H1 (cell line): Measurements from ENCODE around the gene FECH. TPM values are rescaled to one million over a fixed set of nuclear protein-coding genes. Genes with fewer than 3 reads are reported as not detected.
"Not testable (repeated sequence)": the region's sequence is repeated elsewhere in the genome, so short reads cannot be mapped to it uniquely, and the experiment has no call there.

Source experiments
- CTCF ChIA-PET: fragments of 300-600 bp; sonication (Branson Sonifier 250); formaldehyde crosslinking; loops from one replicate; lab custom pipeline; 2021; ENCODE audit not compliant: partially characterized antibody; lab: Charles Lee
- POLR2A ChIA-PET: fragments of 300-600 bp; sonication (Branson Sonifier 250); formaldehyde crosslinking; loops from one replicate; lab custom pipeline; 2021; ENCODE audit warnings: inconsistent platforms; ENCODE audit not compliant: partially characterized antibody; lab: Charles Lee
- DNase-seq, 2 experiments: peaks; one replicate each; pipeline versions ENCODE4 v3.0.0 to v3.0.0-alpha.2; 2010 to 2022; ENCODE audit warnings: low spot score in 2 of 2, low read depth in 1 of 2, mixed read lengths in 1 of 2
- FAIRE-seq: peaks from 2 replicates; lab custom pipeline; 2011; peaks lifted over from hg19 to GRCh38; lab: Jason Lieb, UNC
- H2AFZ ChIP-seq: 2 replicates; pipeline ENCODE4 v1.8.1; 2012; ENCODE audit warnings: low read length, inconsistent platforms
- H2AK5ac ChIP-seq: 2 replicates; pipeline ENCODE4 v1.6.1; 2013; ENCODE audit warnings: low read depth, low read length
- H2BK120ac ChIP-seq: replicated peaks from 2 replicates; pipeline ENCODE3; 2013; ENCODE audit warnings: low read depth, low read length, inconsistent platforms
- H2BK12ac ChIP-seq: 2 replicates; pipeline ENCODE4 v1.6.1; 2013; ENCODE audit warnings: low read depth, low read length
- H2BK15ac ChIP-seq: 2 replicates; pipeline ENCODE4 v1.6.1; 2013; ENCODE audit warnings: low read length
- H2BK20ac ChIP-seq: 2 replicates; pipeline ENCODE4 v1.6.1; 2013; ENCODE audit warnings: low read length
- H2BK5ac ChIP-seq: 2 replicates; pipeline ENCODE4 v1.6.1; 2013; ENCODE audit warnings: low read depth, low read length
- H3K14ac ChIP-seq: 2 replicates; pipeline ENCODE4 v1.6.1; 2013; ENCODE audit warnings: inconsistent platforms; ENCODE audit not compliant: insufficient read length
- H3K18ac ChIP-seq: 2 replicates; pipeline ENCODE4 v1.6.1; 2013; ENCODE audit warnings: low read length; ENCODE audit errors: extremely low read depth
- H3K23ac ChIP-seq: 2 replicates; pipeline ENCODE4 v1.6.1; 2013; ENCODE audit warnings: inconsistent platforms; ENCODE audit not compliant: insufficient read length
- H3K23me2 ChIP-seq: 2 replicates; pipeline ENCODE4 v1.6.1; 2013; ENCODE audit warnings: low read depth, low read length
- H3K27ac ChIP-seq: 2 replicates; pipeline ENCODE4 v1.6.1; 2011; ENCODE audit warnings: low read depth, low read length, inconsistent platforms
- H3K27me3 ChIP-seq, 4 experiments: replicated peaks in 1 of 4; 1 replicate in 1 of 4; 2 replicates in 3 of 4; pipeline versions ENCODE4 v1.6.1 to v1.8.1; 2011 to 2013; ENCODE audit warnings: low read length in 3 of 4, mild to moderate bottlenecking in 3 of 4, inconsistent platforms in 2 of 4, mixed read lengths in 2 of 4, moderate library complexity in 1 of 4; ENCODE audit not compliant: control insufficient read depth in 3 of 4, insufficient read depth in 3 of 4; ENCODE audit errors: extremely low read depth in 1 of 4
- H3K36me3 ChIP-seq, 4 experiments: 2 replicates each; pipeline versions ENCODE4 v1.6.1 to v1.8.1; 2011 to 2013; ENCODE audit warnings: mild to moderate bottlenecking in 4 of 4, low read length in 3 of 4, moderate library complexity in 2 of 4, control low read depth in 1 of 4, inconsistent platforms in 1 of 4; ENCODE audit not compliant: insufficient read depth in 4 of 4, control insufficient read depth in 2 of 4
- H3K4ac ChIP-seq: replicated peaks from 2 replicates; pipeline ENCODE3; 2013; ENCODE audit warnings: low read length, low read depth, mixed read lengths, inconsistent platforms; ENCODE audit not compliant: insufficient read length
- H3K4me1 ChIP-seq, 4 experiments: replicated peaks in 1 of 4; 1 replicate in 1 of 4; 2 replicates in 3 of 4; pipeline versions ENCODE4 v1.6.1 to v1.8.1; 2011 to 2013; ENCODE audit warnings: low read length in 3 of 4, inconsistent platforms in 2 of 4, mixed read lengths in 1 of 4; ENCODE audit not compliant: insufficient read depth in 4 of 4, control insufficient read depth in 3 of 4
- H3K4me2 ChIP-seq, 2 experiments: 2 replicates each; pipeline versions ENCODE4 v1.6.1 to v1.8.1; 2011 to 2013; ENCODE audit warnings: low read depth in 2 of 2, low read length in 2 of 2, control low read depth in 1 of 2, inconsistent platforms in 1 of 2, mild to moderate bottlenecking in 1 of 2; ENCODE audit not compliant: insufficient read depth in 1 of 2
- H3K4me3 ChIP-seq, 4 experiments: fragments of 200-600, 300-600 bp in 1 of 4; sonication (generic), shearing (Covaris generic), sonication (Bioruptor Twin) in 1 of 4; 2 replicates each; pipeline versions ENCODE4 v1.5.1 to v1.8.1; 2011 to 2016; ENCODE audit warnings: low read length in 4 of 4, low read depth in 3 of 4, control low read depth in 2 of 4, inconsistent platforms in 2 of 4, mild to moderate bottlenecking in 2 of 4, mixed read lengths in 1 of 4, moderate library complexity in 1 of 4; ENCODE audit not compliant: insufficient read depth in 2 of 4; ENCODE audit errors: extremely low read depth in 1 of 4
- H3K56ac ChIP-seq: replicated peaks from 2 replicates; pipeline ENCODE3; 2013; ENCODE audit warnings: low read depth, mild to moderate bottlenecking, mixed read lengths, low read length, inconsistent platforms; ENCODE audit not compliant: insufficient read length
- H3K79me1 ChIP-seq: 2 replicates; pipeline ENCODE4 v1.6.1; 2013; ENCODE audit warnings: low read depth, low read length, control low read depth
- H3K79me2 ChIP-seq, 2 experiments: 2 replicates each; pipeline versions ENCODE4 v1.6.1 to v1.8.1; 2012 to 2013; ENCODE audit warnings: low read length in 2 of 2, mild to moderate bottlenecking in 2 of 2, inconsistent platforms in 1 of 2; ENCODE audit not compliant: insufficient read depth in 2 of 2, control insufficient read depth in 1 of 2
- H3K9ac ChIP-seq, 4 experiments: replicated peaks in 1 of 4; 1 replicate in 1 of 4; 2 replicates in 3 of 4; pipeline versions ENCODE4 v1.6.1 to v1.8.1; 2011 to 2013; ENCODE audit warnings: low read depth in 3 of 4, low read length in 3 of 4, control low read depth in 2 of 4, mild to moderate bottlenecking in 2 of 4, moderate library complexity in 2 of 4, inconsistent platforms in 1 of 4; ENCODE audit errors: extremely low read depth in 1 of 4
- H3K9me3 ChIP-seq, 2 experiments: 2 replicates each; pipeline versions ENCODE4 v1.6.1 to v1.8.1; 2012 to 2013; ENCODE audit warnings: mild to moderate bottlenecking in 2 of 2, moderate library complexity in 2 of 2, control low read depth in 1 of 2, inconsistent platforms in 1 of 2, low read depth in 1 of 2, low read length in 1 of 2, mixed read lengths in 1 of 2; ENCODE audit not compliant: insufficient read depth in 2 of 2
- H4K20me1 ChIP-seq, 2 experiments: replicated peaks in 1 of 2; 2 replicates each; pipeline versions ENCODE3 to v1.8.1; 2011 to 2013; ENCODE audit warnings: inconsistent platforms in 2 of 2, low read length in 2 of 2, mild to moderate bottlenecking in 1 of 2; ENCODE audit not compliant: insufficient read depth in 2 of 2, control insufficient read depth in 1 of 2
- H4K5ac ChIP-seq: 2 replicates; pipeline ENCODE4 v1.6.1; 2013; ENCODE audit warnings: low read length, low read depth, mixed read lengths, inconsistent platforms; ENCODE audit not compliant: insufficient read length
- H4K8ac ChIP-seq: 2 replicates; pipeline ENCODE4 v1.8.0; 2013; ENCODE audit warnings: mild to moderate bottlenecking, moderate library complexity, low read length, inconsistent platforms; ENCODE audit not compliant: insufficient read depth; ENCODE audit errors: extremely low read depth
- H4K91ac ChIP-seq: replicated peaks from 2 replicates; pipeline ENCODE3; 2013; ENCODE audit warnings: low read length, mixed read lengths, inconsistent platforms; ENCODE audit not compliant: insufficient read length
- CEBPB ChIP-seq: IDR thresholded peaks from 2 replicates; pipeline ENCODE4 v1.6.1; 2012; ENCODE audit warnings: low read depth, low read length
- SIX5 ChIP-seq: IDR thresholded peaks from 2 replicates; pipeline ENCODE4 v1.6.1; 2011; ENCODE audit warnings: mild to moderate bottlenecking, low read depth, low read length
- WGBS, 2 experiments: shearing (Covaris generic) in 1 of 2; methylation state at CpG; one replicate each; pipeline versions ENCODE4 v1.1.6 to v1.1.7; 2013 to 2015; ENCODE audit warnings: low lambda C conversion rate in 2 of 2, mixed read lengths in 2 of 2, inconsistent platforms in 1 of 2, low coverage in 1 of 2, missing lambda C conversion rate in 1 of 2; ENCODE audit not compliant: insufficient replicate concordance in 2 of 2, insufficient coverage in 1 of 2, insufficient read length in 1 of 2; ENCODE audit errors: extremely low coverage in 1 of 2, missing lambda C conversion rate in 1 of 2; 5-methylcytosine and 5-hydroxymethylcytosine counted together
- polyA plus RNA-seq, 7 experiments: library from polyadenylated mRNA; depleted of rRNA in 3 of 7; stranded (reverse) in 5 of 7; unstranded in 2 of 7; fragments of >200 nt in 5 of 7; fragments of 200-250 nt in 2 of 7; gene quantifications; 1 replicate in 5 of 7; 2 replicates in 1 of 7; 4 replicates in 1 of 7; pipeline versions ENCODE4 v1.2.1 to v1.2.3, GENCODE V29; 2011 to 2013; ENCODE audit warnings: missing spikeins in 2 of 7, mixed read lengths in 2 of 7
- total RNA-seq: library from RNA; stranded (reverse); fragmentation: NEBNext Ultra II Directional; extraction: Animal tissue kit (Norgen Biotek cat#: 25700); gene quantifications from 2 replicates; pipeline ENCODE4 v1.2.1, GENCODE V29; 2021

Gene FECH
- total and polyA plus RNA-seq, 2 of the 8 experiments (the other 6 are each of a cell fraction or from before 2014, with no cell fraction given), result 13.1 to 26.6 TPM

- Histone ChIP-seq H3K18ac (no peak overlapping the region), H3K79me2 (no peaks in the 10 kb centered on the region), H3K27ac (no peak overlapping the region), H4K20me1 (no peaks in the 10 kb centered on the region), H4K5ac (no peak overlapping the region), H2BK20ac (no peak overlapping the region), H2AFZ (no peak overlapping the region), H3K36me3 (peaks cover 3 to 26% (median 13%) of the 10 kb centered on the region in 4 experiments; a peak in 7 of 8 replicates), H3K23me2 (no peaks in the 10 kb centered on the region), H3K23ac (no peak overlapping the region), H3K4me3 (no peak overlapping the region; a peak in 1 of 8 replicates), H3K9ac (no peak overlapping the region), H2BK120ac (no peak overlapping the region), H2BK12ac (no peak overlapping the region), H3K9me3 (no peaks in the 10 kb centered on the region), H4K8ac (no peak overlapping the region), H3K4ac (no peak overlapping the region), H2BK5ac (no peak overlapping the region), H3K56ac (no peak overlapping the region), H4K91ac (no peak overlapping the region), H3K79me1 (no peaks in the 10 kb centered on the region), H3K27me3 (no peaks in the 10 kb centered on the region), H2AK5ac (no peak overlapping the region), H2BK15ac (no peak overlapping the region), H3K4me2 (no peak overlapping the region), H3K4me1 (no peaks in the 10 kb centered on the region), H3K14ac (no peak overlapping the region)
- ChIA-PET CTCF (interaction anchor here (0.6 to 0.7 kb wide), 2 partner anchors 9 to 264 kb away, joined by 3 read pairs; no protein-coding TSS in a partner anchor), POLR2A (interaction anchor here (0.6 to 3.7 kb wide), 10 partner anchors 8 to 157 kb away, joined by 3 to 19 read pairs (median 4); partner anchors contain the start of genes FECH and NARS1)
- DNase-seq (no peak), FAIRE-seq (no peak)
- TF ChIP-seq CEBPB (no peak), SIX5 (no peak)
These were observed 8.8 kb upstream of the FECH start for GRCh38 chr18:57595347-57595746.

GRCh38 chr18:57592716-57593115, 6.2 kb upstream of the FECH start:
- not testable (repeated sequence) for FAIRE-seq, H3K9me3 ChIP-seq, H4K20me1 ChIP-seq, H2BK20ac ChIP-seq, H2AK5ac ChIP-seq, H2BK12ac ChIP-seq, H3K18ac ChIP-seq, H2AFZ ChIP-seq, DNase-seq, H3K4me1 ChIP-seq, H3K4ac ChIP-seq, H3K56ac ChIP-seq, H2BK15ac ChIP-seq, H3K36me3 ChIP-seq, H3K9ac ChIP-seq, H3K79me1 ChIP-seq, H3K27ac ChIP-seq, H4K5ac ChIP-seq, H2BK5ac ChIP-seq, H3K23ac ChIP-seq, H4K8ac ChIP-seq, H3K14ac ChIP-seq, H3K79me2 ChIP-seq, H2BK120ac ChIP-seq, H4K91ac ChIP-seq, H3K23me2 ChIP-seq, H3K4me2 ChIP-seq, H3K27me3 ChIP-seq, H3K4me3 ChIP-seq
- POLR2A ChIA-PET, result interaction anchor here (0.6 to 1.8 kb wide), 6 partner anchors 11 to 1533 kb away, joined by 3 to 6 read pairs (median 4); no protein-coding TSS in a partner anchor
- 84% methylated on average over 4 of the region's 4 CpGs; no CpG with 5 or more reads in 1 of the 2 experiments for WGBS, 2 experiments
- CTCF ChIA-PET, result interaction anchor here (0.5 to 1.2 kb wide), 3 partner anchors 10 to 318 kb away, joined by 3 read pairs; no protein-coding TSS in a partner anchor
